ENCODE results near the gene ARGLU1. TPM values are rescaled to one million over a fixed set of nuclear protein-coding genes. Genes with fewer than 3 reads are reported as not detected.

The ARGLU1 gene
- total RNA-seq, 1 experiment from 2014 or later, result 63.4 TPM

Other genes with a start within 250 kb of the ARGLU1 start
- 2.3 and 3.6 TPM in 2 replicates for gene EFNB2, start 32.5 kb downstream of the ARGLU1 start, total RNA-seq (2014; rRNA removed; shearing (Covaris generic); ENCODE audit: low replicate concordance)

Data from MG63 (cell line).